Measurements from ENCODE around the gene TRIM13. TPM values are rescaled to one million over a fixed set of nuclear protein-coding genes. Genes with fewer than 3 reads are reported as not detected.

The TRIM13 gene
- total RNA-seq, 1 experiment from 2014 or later, result 22.4 TPM

- CTCF ChIA-PET, result no interaction called here
These were observed 42.0 kb upstream of the TRIM13 start for GRCh38 chr13:49954674-49955455.

GRCh38 chr13:49956131-49956530 lies 40.7 kb upstream of the TRIM13 start:
- no peak overlapping the region for H3K4me3 ChIP-seq (ENCODE audit: low read depth in 2 of 2, low read length in 2 of 2)
- ATAC-seq (no peak), DNase-seq (ENCODE audit: low read depth, low spot score) (no peak)
- no peaks in the 10 kb centered on the region for H3K9me3 ChIP-seq (ENCODE audit: control insufficient read depth, insufficient read depth, low read depth, low read length)
- H3K27ac ChIP-seq (ENCODE audit: low read length), result no peak overlapping the region
- intact Hi-C loops (cut with micrococcal nuclease; ENCODE audit: unreplicated experiment) (no loop called here), in situ Hi-C loops (cut with HindIII; ENCODE audit: low pct_unique_long_range_greater_than_20kb, low sequenced_read_pairs) (no loop called here)
- no TSS peak for BruUV-seq (replicated peaks)
- CTCF ChIA-PET, result no interaction called here
- H3K4me1 ChIP-seq (ENCODE audit: control insufficient read depth, insufficient read depth, low read length), result no peaks in the 10 kb centered on the region
- POLR2A ChIA-PET, result no interaction called here
- no peak for TF ChIP-seq REST (IDR thresholded peaks at IDR 0.05; ENCODE audit: insufficient read depth in 1 of 2, low read depth in 2 of 2, low read length in 1 of 2)
- TF ChIP-seq POLR2AphosphoS5 (IDR thresholded peaks at IDR 0.05; ENCODE audit: low read depth, low read length), result no peak
- no peak for TF ChIP-seq CTCF (IDR thresholded peaks at IDR 0.05)
- TF ChIP-seq SIN3A (IDR thresholded peaks at IDR 0.05; ENCODE audit: borderline replicate concordance, insufficient read depth, low read depth, low read length), result no peak
- no peak for TF ChIP-seq TCF7L2 (IDR thresholded peaks at IDR 0.05; ENCODE audit: low read depth, low read length)
- H3K36me3 ChIP-seq (ENCODE audit: control insufficient read depth, insufficient read depth, low read length), result no peaks in the 10 kb centered on the region
- no peaks in the 10 kb centered on the region for H3K27me3 ChIP-seq (ENCODE audit: control insufficient read depth, insufficient read depth, low read length)

More at GRCh38 chr13:49954674-49955455, 42.0 kb upstream of the TRIM13 start:
- TF ChIP-seq REST (IDR thresholded peaks at IDR 0.05; ENCODE audit: insufficient read depth in 1 of 2, low read depth in 2 of 2, low read length in 1 of 2), result no peak
- TF ChIP-seq TCF7L2 (IDR thresholded peaks at IDR 0.05; ENCODE audit: low read depth, low read length), result no peak
- TF ChIP-seq CTCF (IDR thresholded peaks at IDR 0.05), result no peak
- TF ChIP-seq POLR2AphosphoS5 (IDR thresholded peaks at IDR 0.05; ENCODE audit: low read depth, low read length), result no peak
- TF ChIP-seq SIN3A (IDR thresholded peaks at IDR 0.05; ENCODE audit: borderline replicate concordance, insufficient read depth, low read depth, low read length), result no peak
- no peaks in the 10 kb centered on the region for H3K27me3 ChIP-seq (ENCODE audit: control insufficient read depth, insufficient read depth, low read length)
- in situ Hi-C loops (cut with HindIII; ENCODE audit: low pct_unique_long_range_greater_than_20kb, low sequenced_read_pairs), result no loop called here
- no peak overlapping the region for H3K27ac ChIP-seq (ENCODE audit: low read length)
- no peaks in the 10 kb centered on the region for H3K9me3 ChIP-seq (ENCODE audit: control insufficient read depth, insufficient read depth, low read depth, low read length)
- intact Hi-C loops (cut with micrococcal nuclease; ENCODE audit: unreplicated experiment), result no loop called here
- POLR2A ChIA-PET, result interaction anchor here (0.8 kb wide), 1 partner anchor 19 kb away, joined by 3 read pairs; no protein-coding TSS in a partner anchor
- H3K36me3 ChIP-seq (ENCODE audit: control insufficient read depth, insufficient read depth, low read length), result no peaks in the 10 kb centered on the region
- no peak for DNase-seq (ENCODE audit: low read depth, low spot score)
- BruUV-seq (replicated peaks), result no TSS peak
- no peaks in the 10 kb centered on the region for H3K4me1 ChIP-seq (ENCODE audit: control insufficient read depth, insufficient read depth, low read length)
- H3K4me3 ChIP-seq (ENCODE audit: low read depth in 2 of 2, low read length in 2 of 2), result no peak overlapping the region
- 0 out of 2 replicates have a peak, but pooled peaks have one; percentile 34 for ATAC-seq

Data from Panc1 (cell line).